Measurements from ENCODE around the gene ENTPD3.

DNA sequence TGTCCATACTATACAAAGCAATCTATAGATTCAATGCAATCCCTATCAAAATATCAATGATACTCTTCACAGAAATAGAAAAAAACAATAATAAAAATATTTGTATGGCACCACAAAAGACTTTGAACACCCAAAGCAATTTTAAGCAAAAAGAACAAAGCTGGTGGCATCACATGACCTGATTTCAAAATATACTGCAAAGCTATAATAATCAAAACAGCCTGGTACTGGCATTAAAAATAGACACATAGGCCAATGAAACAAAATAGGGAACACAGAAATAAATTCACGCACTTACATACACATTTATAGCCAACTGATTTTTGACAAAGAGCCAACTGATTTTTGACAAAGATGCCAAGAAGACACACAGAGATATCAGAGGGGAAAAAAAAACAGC lies 9.2 kb upstream of the ENTPD3 start:
- TF ChIP-seq, protein P1, sequence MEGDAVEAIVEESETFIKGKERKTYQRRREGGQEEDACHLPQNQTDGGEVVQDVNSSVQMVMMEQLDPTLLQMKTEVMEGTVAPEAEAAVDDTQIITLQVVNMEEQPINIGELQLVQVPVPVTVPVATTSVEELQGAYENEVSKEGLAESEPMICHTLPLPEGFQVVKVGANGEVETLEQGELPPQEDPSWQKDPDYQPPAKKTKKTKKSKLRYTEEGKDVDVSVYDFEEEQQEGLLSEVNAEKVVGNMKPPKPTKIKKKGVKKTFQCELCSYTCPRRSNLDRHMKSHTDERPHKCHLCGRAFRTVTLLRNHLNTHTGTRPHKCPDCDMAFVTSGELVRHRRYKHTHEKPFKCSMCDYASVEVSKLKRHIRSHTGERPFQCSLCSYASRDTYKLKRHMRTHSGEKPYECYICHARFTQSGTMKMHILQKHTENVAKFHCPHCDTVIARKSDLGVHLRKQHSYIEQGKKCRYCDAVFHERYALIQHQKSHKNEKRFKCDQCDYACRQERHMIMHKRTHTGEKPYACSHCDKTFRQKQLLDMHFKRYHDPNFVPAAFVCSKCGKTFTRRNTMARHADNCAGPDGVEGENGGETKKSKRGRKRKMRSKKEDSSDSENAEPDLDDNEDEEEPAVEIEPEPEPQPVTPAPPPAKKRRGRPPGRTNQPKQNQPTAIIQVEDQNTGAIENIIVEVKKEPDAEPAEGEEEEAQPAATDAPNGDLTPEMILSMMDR (IDR thresholded peaks at IDR 0.05): no peak
- no peak for TF ChIP-seq POLR2A (IDR thresholded peaks at IDR 0.05)
